ENCODE data around the gene SORD.

SORD gene

DNA sequence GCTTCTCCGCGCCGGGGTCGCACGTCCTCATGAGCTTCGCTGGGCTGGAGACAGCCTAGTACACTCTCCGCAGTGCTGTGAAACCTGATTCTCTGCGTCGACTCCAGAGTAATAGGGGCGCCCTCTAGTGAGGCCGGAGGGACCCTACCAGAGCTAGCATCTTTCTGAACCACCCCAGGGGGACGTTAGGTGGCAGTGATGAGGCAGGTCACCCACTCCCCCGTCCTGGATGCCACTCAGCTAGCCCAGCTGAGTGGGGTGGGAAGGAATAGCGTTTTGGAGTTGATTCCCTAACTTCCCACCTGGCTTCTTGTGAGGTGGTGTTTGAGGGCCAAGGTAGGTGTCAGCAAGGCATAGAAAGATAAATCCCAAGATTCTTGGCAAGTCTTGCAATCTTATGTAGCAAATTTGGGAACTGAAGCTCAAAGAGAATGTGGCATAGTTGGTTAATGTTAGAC lies 95.2 kb downstream of the SORD start:
- peak; percentile 18 to 54 for DNase-seq

DNA sequence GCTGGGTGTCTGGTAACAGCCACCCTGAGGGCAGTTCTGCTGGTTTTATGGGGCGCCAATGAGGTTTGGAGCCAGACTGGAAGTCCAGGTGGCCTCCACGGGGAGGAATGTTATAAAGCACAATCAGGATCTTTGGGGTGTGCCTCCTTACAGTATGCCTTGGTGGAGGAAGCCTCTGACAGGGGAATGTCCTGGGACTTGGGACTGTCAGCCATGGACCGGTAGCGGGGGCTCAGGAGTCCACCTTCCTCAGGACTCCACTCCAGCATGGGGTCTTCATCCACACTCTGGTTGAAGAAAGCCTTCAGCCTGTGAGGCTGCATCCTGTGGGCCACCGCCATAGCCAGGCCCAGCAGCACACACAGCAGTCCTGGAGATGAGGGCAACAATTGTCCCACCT lies 96.0 kb downstream of the SORD start:
- no peak for DNase-seq

DNA sequence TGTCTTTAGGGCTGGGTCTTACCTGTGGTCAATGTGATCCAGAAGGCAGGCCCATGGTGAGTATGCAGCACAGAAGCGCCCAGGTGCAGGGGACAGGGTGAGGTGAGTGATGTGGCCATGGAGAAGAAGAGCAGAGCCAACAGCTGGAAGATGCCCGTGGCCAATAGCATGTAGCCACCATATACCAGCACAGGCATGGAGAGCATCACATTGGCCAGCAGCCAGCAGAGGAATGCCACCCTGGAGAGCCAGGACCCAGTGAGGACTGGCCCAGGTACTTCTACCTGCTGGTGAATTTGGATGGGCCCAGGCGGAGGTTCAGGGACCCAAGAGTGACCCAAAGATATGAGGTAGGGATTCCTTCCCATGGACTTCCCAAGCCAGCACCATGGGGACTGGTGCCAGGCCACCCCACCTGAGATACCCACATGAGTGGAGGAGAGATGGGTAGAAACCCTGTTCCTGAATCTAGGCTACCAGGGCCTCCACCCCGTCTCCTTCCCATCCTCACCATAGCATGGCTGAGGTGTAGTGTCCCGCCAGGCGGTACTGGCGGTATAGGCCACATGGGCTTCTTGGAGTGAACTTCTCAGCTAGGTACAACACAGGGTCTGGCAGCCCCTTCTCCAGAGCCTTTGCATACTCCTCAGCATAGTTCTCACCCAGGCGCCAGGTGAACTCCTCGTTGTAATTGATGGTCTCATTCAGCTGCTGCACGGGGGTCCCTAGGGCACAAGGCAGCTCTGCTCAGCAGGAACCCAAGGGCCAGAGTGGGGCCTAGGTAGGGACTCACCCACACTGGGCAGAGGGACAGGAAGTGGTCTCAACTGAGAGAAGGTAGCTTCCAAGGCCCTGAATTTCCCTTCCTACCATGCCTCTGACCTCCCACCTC lies 97.3 kb downstream of the SORD start:
- DNase-seq: no peak

DNA sequence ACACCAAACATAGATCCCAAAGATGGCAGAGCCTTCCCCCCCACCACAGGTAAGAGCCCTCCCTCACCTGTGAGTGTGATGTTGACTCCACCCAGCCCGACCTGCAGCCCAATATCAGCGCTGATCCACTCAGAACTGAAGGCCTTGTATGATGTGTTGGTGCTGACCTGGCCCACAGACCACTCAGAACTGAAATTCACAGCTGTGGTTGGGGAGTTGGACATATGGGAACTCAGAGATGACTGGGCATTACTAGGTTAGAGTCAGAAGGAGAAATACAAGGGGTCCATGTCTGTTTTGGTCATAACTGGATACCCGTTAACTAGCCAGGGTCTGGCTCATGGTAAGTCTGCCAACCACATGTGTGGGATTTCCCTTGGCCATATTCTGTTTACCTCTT lies 98.0 kb downstream of the SORD start:
- DNase-seq: no peak

DNA sequence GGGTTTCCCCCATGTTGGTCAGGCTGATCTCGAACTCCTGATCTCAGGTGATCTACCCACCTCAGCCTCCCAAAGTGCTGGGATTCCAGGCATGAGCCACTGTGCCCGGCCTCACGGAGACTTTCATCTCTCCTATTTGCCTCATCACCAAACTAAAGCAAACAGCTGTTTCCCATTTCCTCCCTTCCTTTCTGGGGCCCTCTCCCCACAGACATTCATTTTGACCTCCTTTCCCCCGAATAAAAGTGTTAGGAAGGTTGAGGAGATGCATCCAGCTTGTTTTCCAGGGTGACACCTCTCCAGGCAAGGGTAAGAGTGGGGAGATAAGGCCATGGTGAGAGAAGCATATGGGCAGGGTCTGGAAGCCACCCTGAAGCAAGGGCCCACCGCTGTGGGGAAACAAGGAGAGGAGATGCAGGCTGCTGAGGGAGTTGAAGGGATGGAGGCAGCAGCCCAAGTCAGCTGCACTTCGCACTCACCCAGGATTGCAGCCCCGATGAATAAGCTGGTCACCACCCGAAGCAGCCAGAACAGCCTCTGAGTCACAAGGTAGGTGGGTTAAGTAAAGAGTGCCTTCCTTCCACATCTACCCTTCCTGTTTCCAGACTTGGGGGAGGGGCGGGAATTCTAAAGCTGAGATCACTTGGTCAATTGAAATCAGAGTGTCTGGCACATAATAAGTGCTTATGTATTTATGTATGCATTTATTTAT lies 98.9 kb downstream of the SORD start:
- DNase-seq: peak in 1 of 2 experiments; percentile 19

DNA sequence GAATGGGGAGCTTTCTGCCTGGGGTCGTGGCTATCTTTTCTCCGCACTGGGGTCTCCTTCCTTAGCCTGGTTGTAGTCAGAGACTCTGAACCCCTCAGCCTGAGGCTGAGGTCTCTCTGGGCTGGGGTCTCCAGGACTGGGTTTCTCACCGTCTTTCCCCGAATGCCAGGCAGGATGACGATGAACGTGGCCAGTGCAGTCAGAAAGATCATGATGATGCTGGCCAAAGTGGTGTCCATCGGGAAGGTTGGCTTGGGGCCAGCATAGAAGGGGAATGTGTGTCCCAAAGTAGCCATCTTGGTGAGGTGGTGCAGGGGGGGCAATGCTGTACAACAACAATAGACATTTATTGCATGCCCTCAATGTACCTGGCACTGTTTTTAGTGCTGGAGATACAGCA lies 99.7 kb downstream of the SORD start:
- no peak for DNase-seq

DNA sequence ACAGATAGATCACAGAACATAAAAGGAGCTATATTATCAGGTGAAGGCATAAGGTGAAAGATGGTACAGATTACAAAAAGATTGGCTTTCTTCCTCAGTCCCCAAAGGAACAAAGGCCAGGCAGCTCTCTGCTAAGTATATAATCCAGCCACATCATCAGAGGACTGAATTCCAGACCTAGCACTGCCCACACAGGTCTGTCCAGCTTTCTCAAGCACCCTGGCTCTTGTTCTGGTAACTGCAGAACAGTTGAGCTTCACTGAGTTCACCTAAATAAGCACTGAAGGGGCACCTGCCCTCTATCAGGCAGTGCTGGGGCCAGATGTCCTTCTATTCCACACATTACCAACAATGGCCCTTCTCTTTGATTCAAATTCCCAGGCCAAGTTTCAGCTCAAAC lies 100.4 kb downstream of the SORD start:
- DNase-seq: no peak

DNA sequence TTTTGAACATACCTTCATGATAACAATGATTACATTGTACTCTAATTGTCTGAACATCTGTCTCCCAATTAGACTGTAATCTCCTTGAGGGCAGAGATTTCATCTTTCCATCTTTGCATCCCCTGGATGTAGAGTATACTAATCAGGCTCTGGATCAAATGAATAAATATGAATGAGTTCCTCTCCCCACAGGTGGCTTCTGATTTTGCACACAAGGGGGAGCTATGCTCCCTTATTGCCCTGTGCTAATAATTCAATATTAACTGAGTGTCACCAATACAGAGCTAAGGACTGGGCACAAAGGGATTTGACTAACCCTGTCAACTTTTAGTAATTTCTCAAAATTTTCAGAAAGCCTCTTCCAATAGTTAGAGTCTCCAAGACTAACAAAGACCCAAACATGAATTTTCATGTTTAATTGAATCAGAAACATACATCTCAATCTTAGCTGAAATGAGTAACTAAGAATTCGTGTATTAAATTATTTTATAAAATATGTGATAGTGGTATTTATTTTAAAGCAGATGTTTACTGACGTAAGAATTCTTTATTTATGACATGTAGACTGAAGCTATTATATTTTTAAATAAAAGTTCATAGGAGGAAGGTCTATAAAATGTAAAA lies 103.7 kb downstream of the SORD start:
- DNase-seq: no peak

Measured in SW 1271 (cell line).